ENCODE data around the gene KSR2. TPM values are rescaled to one million over a fixed set of nuclear protein-coding genes. Genes with fewer than 3 reads are reported as not detected.

Gene KSR2
- total RNA-seq, 2 experiments from 2014 or later = not detected

GRCh38 chr12:117718141-117718540 is 250.6 kb downstream of the KSR2 start:
- no peak overlapping the region for H3K4me3 Mint-ChIP-seq
- H3K27ac Mint-ChIP-seq = no peak overlapping the region
- no peaks in the 10 kb centered on the region for H3K4me1 Mint-ChIP-seq
- no peaks in the 10 kb centered on the region for H3K27me3 Mint-ChIP-seq
- H3K9me3 Mint-ChIP-seq = peaks cover 1% of the 10 kb centered on the region
- no peak for DNase-seq
- H3K36me3 Mint-ChIP-seq = no peaks in the 10 kb centered on the region

- Mint-ChIP-seq H3K36me3 (no peaks in the 10 kb centered on the region), H3K4me1 (no peaks in the 10 kb centered on the region), H3K27ac (no peak overlapping the region), H3K9me3 (peaks cover 1% of the 10 kb centered on the region), H3K27me3 (peaks cover 8% of the 10 kb centered on the region), H3K4me3 (no peak overlapping the region)
- DNase-seq = no peak
Measured at GRCh38 chr12:117714203-117714602, 254.6 kb downstream of the KSR2 start.

GRCh38 chr12:117710121-117710520 is 258.7 kb downstream of the KSR2 start:
- Mint-ChIP-seq H3K4me1 (no peaks in the 10 kb centered on the region), H3K4me3 (no peak overlapping the region), H3K27ac (no peak overlapping the region), H3K27me3 (peaks cover 8% of the 10 kb centered on the region), H3K9me3 (no peaks in the 10 kb centered on the region), H3K36me3 (no peaks in the 10 kb centered on the region)
- DNase-seq = no peak

GRCh38 chr12:117707861-117708260 is 260.9 kb downstream of the KSR2 start:
- no peak overlapping the region for H3K27ac Mint-ChIP-seq
- H3K4me1 Mint-ChIP-seq = no peaks in the 10 kb centered on the region
- peaks cover 8% of the 10 kb centered on the region for H3K27me3 Mint-ChIP-seq
- no peak overlapping the region for H3K4me3 Mint-ChIP-seq
- H3K9me3 Mint-ChIP-seq = no peaks in the 10 kb centered on the region
- DNase-seq = no peak
- no peaks in the 10 kb centered on the region for H3K36me3 Mint-ChIP-seq

- Mint-ChIP-seq H3K4me1 (no peaks in the 10 kb centered on the region), H3K9me3 (no peaks in the 10 kb centered on the region)
Measured at GRCh38 chr12:117703584-117703983, 265.2 kb downstream of the KSR2 start.

GRCh38 chr12:117702741-117703140 is 266.0 kb downstream of the KSR2 start:
- Mint-ChIP-seq H3K4me3 (no peak overlapping the region), H3K27me3 (no peaks in the 10 kb centered on the region), H3K27ac (no peak overlapping the region), H3K4me1 (no peaks in the 10 kb centered on the region), H3K9me3 (no peaks in the 10 kb centered on the region), H3K36me3 (no peaks in the 10 kb centered on the region)
- DNase-seq = no peak

More at GRCh38 chr12:117703584-117703983, 265.2 kb downstream of the KSR2 start:
- no peak overlapping the region for H3K27ac Mint-ChIP-seq
- H3K36me3 Mint-ChIP-seq = no peaks in the 10 kb centered on the region
- H3K4me3 Mint-ChIP-seq = no peak overlapping the region
- no peak for DNase-seq
- H3K27me3 Mint-ChIP-seq = no peaks in the 10 kb centered on the region

- no peaks in the 10 kb centered on the region for H3K27me3 Mint-ChIP-seq
- no peak for DNase-seq
- no peak overlapping the region for H3K27ac Mint-ChIP-seq
- H3K4me3 Mint-ChIP-seq = no peak overlapping the region
- H3K9me3 Mint-ChIP-seq = peaks cover 2% of the 10 kb centered on the region
- no peaks in the 10 kb centered on the region for H3K4me1 Mint-ChIP-seq
- H3K36me3 Mint-ChIP-seq = no peaks in the 10 kb centered on the region
Measured at GRCh38 chr12:117699575-117699974, 269.2 kb downstream of the KSR2 start.

- Mint-ChIP-seq H3K4me1 (no peaks in the 10 kb centered on the region), H3K27me3 (no peaks in the 10 kb centered on the region), H3K27ac (no peak overlapping the region), H3K9me3 (peaks cover 2% of the 10 kb centered on the region), H3K36me3 (no peaks in the 10 kb centered on the region), H3K4me3 (no peak overlapping the region)
- no peak for DNase-seq
Measured at GRCh38 chr12:117699118-117699517, 269.7 kb downstream of the KSR2 start.

- Mint-ChIP-seq H3K9me3 (peaks cover 13% of the 10 kb centered on the region), H3K4me1 (no peaks in the 10 kb centered on the region), H3K27me3 (no peaks in the 10 kb centered on the region), H3K4me3 (no peak overlapping the region), H3K36me3 (no peaks in the 10 kb centered on the region), H3K27ac (no peak overlapping the region)
- no peak for DNase-seq
Measured at GRCh38 chr12:117695956-117696355, 272.8 kb downstream of the KSR2 start.

- Mint-ChIP-seq H3K4me3 (no peak overlapping the region), H3K36me3 (no peaks in the 10 kb centered on the region), H3K27me3 (no peaks in the 10 kb centered on the region), H3K27ac (no peak overlapping the region), H3K9me3 (peaks cover 16% of the 10 kb centered on the region), H3K4me1 (no peaks in the 10 kb centered on the region)
- no peak for DNase-seq
Measured at GRCh38 chr12:117692512-117692911, 276.3 kb downstream of the KSR2 start.

GRCh38 chr12:117689857-117690256 is 278.9 kb downstream of the KSR2 start:
- peaks cover 6% of the 10 kb centered on the region for H3K27me3 Mint-ChIP-seq

GRCh38 chr12:117688446-117688845 is 280.3 kb downstream of the KSR2 start:
- no peaks in the 10 kb centered on the region for H3K36me3 Mint-ChIP-seq
- H3K27me3 Mint-ChIP-seq = peaks cover 15% of the 10 kb centered on the region
- H3K4me3 Mint-ChIP-seq = no peak overlapping the region

More at GRCh38 chr12:117689857-117690256, 278.9 kb downstream of the KSR2 start:
- Mint-ChIP-seq H3K27ac (no peak overlapping the region), H3K4me3 (no peak overlapping the region), H3K4me1 (no peaks in the 10 kb centered on the region), H3K36me3 (no peaks in the 10 kb centered on the region), H3K9me3 (peaks cover 14% of the 10 kb centered on the region)
- no peak for DNase-seq

GRCh38 chr12:117686911-117687377 is 281.8 kb downstream of the KSR2 start:
- Mint-ChIP-seq H3K27ac (no peak overlapping the region), H3K36me3 (no peaks in the 10 kb centered on the region), H3K4me1 (no peaks in the 10 kb centered on the region), H3K9me3 (peaks cover 5% of the 10 kb centered on the region), H3K27me3 (peaks cover 15% of the 10 kb centered on the region), H3K4me3 (no peak overlapping the region)
- DNase-seq = no peak

More at GRCh38 chr12:117688446-117688845, 280.3 kb downstream of the KSR2 start:
- H3K4me1 Mint-ChIP-seq = no peaks in the 10 kb centered on the region
- no peak overlapping the region for H3K27ac Mint-ChIP-seq
- no peak for DNase-seq
- peaks cover 9% of the 10 kb centered on the region for H3K9me3 Mint-ChIP-seq

- Mint-ChIP-seq H3K4me1 (no peaks in the 10 kb centered on the region), H3K4me3 (no peak overlapping the region), H3K27me3 (peaks cover 15% of the 10 kb centered on the region), H3K27ac (no peak overlapping the region), H3K36me3 (no peaks in the 10 kb centered on the region), H3K9me3 (peaks cover 3% of the 10 kb centered on the region)
- DNase-seq = no peak
Measured at GRCh38 chr12:117686210-117686609, 282.6 kb downstream of the KSR2 start.

GRCh38 chr12:117685110-117685926 is 283.5 kb downstream of the KSR2 start:
- Mint-ChIP-seq H3K27ac (no peak overlapping the region), H3K36me3 (no peaks in the 10 kb centered on the region), H3K9me3 (peaks cover 3% of the 10 kb centered on the region), H3K4me1 (no peaks in the 10 kb centered on the region), H3K27me3 (peaks cover 15% of the 10 kb centered on the region), H3K4me3 (no peak overlapping the region)
- DNase-seq = no peak

GRCh38 chr12:117684471-117684870 is 284.3 kb downstream of the KSR2 start:
- no peaks in the 10 kb centered on the region for H3K9me3 Mint-ChIP-seq
- no peaks in the 10 kb centered on the region for H3K4me1 Mint-ChIP-seq
- H3K27ac Mint-ChIP-seq = no peak overlapping the region
- H3K27me3 Mint-ChIP-seq = peaks cover 15% of the 10 kb centered on the region
- no peaks in the 10 kb centered on the region for H3K36me3 Mint-ChIP-seq
- H3K4me3 Mint-ChIP-seq = no peak overlapping the region
- DNase-seq = no peak

Data from activated naive CD8-positive, alpha-beta T cell treated with anti-CD3 and anti-CD28 coated beads for 36 hours (primary cell).